ENCODE results near the gene ANK3.
A peak's percentile ranks its signal among the peaks of the same experiment; 100 is the strongest.

Gene ANK3

DNA sequence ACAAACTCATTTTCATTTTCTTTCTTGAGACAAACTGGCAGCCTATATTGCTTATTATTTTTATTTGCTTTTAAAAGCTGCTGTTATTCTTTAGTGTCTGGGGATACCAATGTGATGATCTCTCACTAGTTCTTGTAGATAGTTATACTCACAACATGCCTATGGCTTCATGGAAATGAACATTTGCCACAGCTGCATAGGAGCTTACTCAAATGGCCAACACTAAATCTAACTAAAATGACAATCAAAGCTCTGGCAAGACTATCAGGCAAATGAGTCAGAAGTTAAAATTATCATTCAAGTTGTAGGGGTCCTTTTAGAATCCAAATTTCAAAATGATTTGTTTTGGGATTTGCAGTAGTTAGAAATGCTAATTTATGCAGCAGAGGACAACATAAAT lies 225.9 kb downstream of the ANK3 start:
- no peak for DNase-seq

DNA sequence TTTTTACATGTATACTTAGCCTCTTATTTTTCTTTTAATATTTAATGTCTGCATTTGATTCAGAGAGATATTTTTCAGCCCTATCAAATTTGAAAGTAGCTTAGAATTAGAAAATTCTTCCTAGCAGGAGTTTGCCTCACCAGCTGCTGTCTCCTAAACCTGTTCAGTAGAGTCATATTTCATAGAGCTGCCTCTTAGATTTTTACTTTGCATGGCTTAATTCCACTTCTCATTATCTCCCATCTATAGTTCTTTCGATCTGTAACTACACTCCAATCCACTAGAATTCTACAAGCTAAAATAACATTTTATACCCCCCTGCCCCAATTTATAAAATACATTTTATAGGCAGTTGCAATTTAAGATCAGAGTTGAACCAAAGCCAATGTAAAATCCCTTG lies 227.0 kb downstream of the ANK3 start:
- DNase-seq, result no peak

DNA sequence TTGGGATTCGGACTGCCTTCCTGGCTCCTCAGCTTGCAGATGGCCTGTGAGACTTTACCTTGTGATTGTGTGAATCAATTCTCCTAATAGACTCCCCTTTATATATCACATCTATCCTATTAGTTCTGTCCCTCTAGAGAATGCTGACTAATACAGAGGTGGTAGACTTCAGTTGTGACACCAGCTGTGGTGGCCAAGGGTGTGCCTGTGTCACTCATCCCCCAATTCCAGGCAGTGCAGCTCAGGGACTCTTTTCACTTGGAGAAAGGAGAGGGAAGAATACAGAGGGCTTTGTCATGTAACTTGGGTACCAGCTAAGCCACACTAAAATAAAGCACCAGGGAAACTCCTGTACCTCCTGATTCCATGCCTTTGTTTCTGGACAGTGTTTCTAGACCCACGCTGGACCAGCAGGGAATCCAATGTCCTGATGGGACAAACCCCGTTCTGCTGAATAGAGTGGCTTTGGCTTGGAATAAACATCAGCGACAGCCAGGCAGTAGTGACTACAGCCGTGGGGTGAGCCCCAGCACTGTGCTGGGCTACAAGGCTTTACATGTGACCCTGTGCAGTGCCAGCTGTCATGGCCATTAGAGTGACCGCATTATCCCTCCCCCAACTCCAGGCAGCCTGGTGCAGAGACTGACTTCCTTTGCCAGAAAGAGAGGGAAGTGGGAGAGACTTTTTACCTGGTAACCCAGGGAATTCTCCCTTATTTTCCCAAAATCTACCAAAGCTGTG lies 233.6 kb downstream of the ANK3 start:
- DNase-seq, result no peak

DNA sequence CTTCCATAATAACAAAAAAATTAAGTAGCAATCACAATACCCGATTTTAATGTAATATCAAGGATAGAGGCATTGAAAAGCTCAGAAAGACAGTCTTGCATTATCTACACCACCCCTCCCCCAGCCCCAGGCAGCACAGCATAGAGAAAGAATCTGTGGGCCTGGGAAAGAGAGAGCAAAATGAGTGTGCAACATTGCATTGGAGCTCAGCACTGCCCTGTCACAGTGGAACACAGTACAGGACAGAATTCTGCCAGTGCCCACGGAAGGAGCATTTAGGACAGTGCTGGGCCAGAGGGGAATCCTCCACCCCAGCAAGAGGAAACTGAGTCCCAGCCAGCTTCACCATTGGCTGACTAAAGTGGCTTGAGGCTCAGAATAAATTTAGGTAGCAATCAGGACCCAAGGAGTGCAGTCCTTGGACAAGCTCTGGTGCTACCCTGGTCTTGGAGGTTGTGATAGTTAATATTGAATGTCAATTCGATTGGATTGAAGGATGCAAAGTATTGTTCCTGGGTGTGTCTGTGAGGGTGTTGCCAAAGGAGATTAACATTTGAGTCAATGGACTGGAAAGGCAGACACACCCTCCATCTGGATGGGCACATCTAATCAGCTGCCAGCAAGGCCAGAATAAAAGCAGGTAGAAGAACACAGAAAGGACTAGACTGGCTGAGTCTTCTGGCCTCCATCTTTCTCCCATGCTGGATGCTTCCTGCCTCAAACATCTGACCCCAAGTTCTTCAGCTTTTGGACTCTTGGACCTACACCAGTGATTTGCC lies 234.4 kb downstream of the ANK3 start:
- no peak for DNase-seq

DNA sequence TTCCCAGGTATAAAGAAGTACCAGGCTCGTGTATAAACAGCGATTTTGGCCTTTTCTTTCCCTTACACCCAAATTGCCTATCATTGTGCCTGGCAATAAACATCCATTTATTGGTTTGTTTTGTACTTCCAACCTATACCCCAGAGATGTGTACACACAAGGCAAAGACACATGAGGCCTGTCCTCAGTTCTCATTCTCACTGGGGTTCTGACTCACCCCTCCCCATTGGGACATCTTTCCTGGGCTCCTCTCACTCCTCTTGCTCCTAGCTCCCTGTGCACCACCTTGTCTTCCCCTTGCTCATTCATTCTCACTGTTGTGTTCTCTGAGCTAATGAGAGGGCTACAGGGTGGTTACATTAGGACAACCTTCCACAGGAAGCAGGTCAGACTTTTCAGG lies 240.7 kb downstream of the ANK3 start:
- DNase-seq, result no peak

DNA sequence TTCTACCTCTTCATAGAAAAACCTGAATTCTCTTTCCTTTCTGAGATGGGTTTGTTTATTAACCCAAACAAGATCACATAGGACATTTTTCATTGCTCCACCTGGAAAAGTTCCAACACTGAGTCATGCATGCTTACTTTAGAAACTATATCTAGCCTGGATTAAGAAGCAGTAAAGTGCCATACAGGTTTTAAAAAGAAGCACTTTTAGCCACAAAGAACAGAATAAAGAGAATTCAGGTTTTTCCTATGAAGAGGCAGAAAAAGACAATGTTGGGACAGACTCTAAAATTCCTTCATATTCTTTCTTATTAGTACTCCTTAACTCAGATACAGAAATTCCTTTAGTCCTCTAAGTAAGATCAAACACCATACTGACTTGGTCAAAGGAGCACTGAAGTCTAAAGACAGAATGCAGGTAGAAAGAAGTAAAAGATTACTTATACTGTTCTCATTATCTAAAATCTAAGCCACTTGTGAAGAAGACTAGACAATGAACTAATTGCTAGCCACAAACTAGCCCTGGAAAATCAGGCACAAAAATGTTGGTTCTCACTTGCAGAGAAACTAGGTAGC lies 241.3 kb downstream of the ANK3 start:
- peak; percentile 18 for DNase-seq

DNA sequence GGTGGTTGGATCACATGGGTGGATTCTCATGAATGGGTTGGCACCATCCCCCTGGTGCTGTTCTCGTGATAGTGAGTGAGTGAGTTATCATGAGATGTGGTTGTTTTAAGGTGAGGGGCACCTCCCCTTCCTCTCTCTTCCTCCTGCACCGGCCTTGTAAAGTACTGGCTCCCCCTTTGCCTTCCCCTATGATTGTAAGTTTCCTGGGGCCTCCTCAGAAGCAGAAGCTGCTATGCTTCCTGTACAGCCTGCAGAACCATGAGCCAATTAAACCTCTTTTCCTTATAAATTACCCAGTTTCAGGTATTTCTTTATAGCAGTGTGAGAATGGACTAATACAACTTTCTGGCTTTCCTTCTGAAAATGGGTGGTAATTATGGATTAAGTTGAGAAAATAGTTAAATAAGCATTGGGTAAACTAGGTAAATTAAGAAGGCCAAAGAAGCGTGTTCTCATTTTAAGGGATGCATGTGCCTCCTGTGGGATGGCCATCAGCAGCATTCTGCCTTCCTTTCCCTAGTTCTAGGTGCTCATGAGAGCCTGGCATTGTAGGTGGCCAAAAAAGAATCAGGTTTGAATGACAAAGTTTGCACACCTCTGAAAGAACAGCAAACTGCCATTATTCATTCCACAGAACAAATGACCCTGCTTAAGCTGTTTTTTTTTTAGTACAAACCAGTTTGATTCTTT lies 242.0 kb downstream of the ANK3 start:
- DNase-seq, result no peak

DNA sequence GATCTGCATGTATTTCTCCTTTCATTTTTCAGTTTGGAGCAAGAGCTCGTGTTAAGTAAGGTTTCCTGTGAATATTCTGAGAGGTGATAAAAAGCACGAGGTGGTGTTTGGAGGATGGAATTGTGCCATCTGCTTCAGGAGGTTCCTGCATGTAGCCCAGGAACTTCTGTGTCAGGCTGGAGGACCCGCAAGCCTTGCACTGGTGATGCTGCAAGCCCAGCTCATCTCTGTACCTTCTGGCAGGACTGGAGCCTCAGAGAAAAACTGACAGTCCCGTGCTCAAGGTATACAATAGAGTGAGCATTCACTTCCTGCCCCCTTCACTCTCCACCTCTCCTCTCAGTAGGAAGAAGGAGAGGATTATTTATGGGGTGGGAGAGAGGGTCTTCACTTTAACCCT lies 242.7 kb downstream of the ANK3 start:
- no peak for DNase-seq

DNA sequence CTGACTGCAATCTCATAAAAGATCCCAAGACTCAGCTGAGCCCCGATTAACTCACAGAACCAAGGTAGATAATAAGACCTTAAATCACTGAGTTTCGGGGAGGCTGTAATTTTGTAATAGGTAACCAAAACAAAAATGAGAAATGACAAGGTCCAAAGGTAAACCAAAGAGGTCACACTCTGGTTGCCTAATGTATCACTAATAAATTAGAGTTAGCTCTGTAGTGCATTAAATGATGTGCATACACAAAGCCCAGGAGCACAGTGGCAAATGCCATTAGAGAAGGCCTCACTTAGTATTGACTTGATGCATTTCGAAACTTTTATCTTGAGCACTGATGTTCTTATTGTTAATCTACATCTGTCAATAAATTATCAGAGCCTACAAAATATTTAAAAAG lies 245.6 kb downstream of the ANK3 start:
- no peak for DNase-seq

DNA sequence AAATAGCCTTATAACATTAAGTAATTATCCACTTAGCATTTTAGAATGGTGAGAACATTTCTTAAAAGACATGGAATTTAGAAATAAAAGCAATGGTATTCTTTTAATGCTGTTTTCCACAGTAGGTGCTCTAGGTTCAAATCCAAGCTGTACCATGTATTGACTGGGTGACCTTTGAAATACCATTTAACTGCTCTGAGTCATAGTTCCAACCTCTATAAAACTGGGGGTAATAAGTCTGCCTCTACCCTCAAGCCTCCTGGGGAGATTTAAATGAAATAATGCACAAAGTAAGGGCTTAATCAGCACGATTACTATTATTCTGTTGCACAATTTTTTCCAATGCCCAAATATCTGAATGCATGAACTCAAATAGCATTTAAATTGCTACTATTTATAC lies 246.9 kb downstream of the ANK3 start:
- no peak for DNase-seq

DNA sequence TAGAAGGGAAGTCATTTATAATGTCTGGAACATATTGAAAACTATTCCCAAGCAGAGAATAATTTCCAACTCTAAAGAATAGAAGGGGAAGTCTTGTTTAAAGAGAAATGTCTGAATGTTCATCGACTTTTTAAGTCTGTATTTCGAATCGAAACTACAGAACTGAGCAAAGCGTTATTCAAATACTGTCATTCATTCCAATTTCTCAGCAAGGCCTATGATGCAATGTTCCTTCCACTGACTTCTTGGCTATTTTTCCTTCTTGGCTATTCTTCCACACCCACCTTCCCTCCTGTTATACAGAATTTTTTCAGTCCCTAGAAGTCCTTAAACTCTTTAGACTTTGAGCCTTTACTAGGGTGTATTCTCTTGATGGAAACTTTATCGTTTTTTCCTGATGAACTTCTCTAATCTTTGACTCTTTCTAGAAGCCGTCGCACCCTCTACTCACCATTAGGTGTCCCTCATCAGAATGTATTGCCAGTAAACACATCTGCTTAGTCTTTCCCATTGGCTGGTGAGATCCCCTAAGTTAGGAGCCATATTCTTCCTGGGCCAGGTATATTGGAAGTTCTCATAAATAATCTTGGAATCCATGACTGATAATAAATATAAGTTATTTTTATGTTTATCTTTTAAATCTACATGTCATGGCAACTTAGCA lies 247.6 kb downstream of the ANK3 start:
- no peak for DNase-seq

DNA sequence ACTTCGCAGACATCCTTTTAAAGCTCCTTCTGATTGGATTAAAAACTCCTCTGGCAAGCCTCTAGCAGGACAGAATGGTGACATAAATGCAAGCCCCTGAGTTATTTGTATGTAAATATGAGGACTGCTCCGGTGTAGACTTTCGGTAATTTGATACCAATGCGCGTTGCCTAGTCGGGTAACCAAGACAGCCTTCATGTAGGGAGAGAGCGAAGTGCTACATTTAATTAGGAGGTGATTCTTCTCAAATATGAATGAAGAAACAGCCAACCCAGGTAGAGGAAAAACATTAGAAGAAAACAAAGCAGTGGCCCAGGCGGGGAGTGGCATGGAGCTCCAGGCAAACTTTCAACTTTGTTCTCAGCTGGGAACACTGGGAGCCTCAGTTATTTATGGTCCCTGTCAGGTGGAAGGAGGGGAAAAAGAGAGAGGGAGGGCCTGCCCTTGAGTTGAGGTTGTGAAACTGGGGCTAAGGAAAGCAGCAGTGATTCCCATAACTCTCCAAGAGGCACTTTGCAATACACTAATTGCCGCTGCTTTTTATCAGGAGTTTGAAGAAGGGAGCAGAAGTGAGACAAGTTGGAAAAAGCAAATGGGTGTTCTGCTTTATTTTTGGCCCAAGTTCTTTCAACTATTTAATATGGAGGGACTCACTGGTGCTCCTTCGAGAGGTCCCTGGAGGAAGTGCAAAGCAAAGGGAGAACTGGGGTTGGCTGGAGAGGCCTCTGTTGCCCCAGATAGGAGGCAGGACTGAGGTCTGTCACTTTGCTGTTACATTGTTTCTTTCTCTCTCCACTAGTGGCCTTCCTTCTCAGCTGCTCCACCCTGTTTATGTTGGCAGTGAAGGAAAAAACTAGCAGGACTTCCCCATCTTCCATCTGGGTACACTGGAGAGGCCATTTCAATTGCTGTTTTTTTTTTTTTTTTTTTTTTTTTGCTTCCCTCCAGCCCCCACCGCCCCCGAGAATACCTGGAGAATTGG lies 248.7 kb downstream of the ANK3 start:
- DNase-seq, result no peak

DNA sequence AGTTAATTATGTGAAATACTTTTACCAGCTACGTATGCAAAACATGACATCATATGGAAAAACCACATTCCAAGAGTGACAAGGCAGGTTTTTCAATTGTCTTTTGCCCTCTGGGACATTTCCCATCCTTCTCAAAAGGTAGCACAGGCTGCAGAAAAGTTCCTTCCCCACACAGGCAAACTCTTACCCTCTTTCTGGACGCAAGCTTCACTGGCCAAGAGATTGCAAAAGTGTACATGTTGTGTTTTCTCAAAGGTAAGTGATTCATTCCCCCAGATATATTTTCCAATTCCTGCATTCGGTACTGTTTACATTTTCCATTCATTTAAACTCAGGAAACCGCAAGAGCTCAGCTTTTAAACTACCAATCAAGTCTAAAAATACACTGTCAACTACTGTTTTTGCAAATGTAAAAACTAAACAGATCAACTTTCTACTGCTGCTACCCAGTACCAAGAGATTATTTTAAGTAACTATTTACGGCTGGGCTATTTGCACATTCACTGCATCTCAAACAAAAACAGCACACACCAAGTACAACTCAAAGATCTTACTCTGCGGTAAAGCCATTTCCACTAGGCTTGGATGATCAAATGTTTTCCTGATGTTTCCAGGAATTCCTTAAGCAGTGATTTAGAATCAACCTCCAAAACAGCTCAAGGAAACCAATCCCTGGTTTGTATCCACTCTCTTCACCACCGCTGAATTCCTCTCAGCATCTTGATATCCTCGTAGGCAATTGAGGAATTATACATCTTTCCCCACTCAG lies 249.7 kb downstream of the ANK3 start:
- no peak for DNase-seq

DNA sequence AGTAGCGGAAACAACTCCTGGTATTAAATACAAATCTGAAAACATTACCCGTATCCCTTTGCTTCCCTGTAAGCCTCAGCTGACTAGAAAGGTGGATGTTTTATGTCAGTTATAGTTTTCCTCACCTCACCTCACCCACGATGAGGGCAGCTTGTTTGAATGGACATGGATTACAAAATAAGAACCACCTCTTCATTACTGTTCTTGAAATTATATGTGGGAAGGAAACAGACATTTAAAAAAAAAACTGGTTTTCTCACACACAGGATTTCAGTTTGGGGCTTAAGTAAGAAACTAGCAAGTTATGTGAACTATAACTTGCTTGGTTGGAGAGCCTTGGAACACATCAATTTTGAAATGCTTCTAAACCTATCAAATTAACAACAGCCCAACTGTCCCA lies 250.4 kb downstream of the ANK3 start:
- no peak for DNase-seq

DNA sequence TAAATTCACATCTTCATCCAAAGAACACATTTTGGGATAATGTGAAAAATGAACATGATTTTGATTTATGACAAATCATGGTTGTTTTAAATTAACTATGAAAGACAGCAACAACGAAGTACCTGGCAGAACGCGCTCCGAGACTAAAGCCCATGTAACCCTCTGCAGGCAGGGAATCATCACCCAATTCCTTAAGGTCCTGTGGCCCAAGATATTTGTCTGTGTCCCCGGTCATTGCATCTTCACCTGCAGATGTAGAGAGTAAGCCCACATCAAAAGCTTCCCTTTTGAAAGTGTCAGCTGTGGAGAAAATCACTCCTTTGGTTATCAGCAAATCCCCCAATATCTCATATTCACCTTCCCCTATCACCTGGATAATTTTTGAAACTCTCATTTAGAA lies 250.8 kb downstream of the ANK3 start:
- no peak for DNase-seq

DNA sequence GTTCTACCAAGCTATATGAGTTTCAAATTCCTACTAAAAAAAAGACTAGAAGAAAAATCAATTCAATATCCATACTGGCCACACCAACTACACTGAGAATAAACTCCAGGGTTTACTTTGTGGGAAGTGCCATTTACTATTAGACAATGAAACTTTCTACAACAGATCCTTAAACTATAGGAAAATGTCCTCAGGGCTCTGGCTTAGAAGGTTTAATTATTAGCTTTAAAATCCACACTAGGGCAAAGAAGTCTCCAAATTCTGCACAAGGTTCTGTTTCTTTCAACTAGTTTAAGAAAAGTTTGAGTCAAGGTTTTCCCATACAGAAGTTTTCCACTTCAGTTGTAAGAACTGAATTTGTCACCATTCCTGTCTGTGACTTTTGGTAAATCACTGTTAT lies 251.6 kb downstream of the ANK3 start:
- no peak for DNase-seq

DNA sequence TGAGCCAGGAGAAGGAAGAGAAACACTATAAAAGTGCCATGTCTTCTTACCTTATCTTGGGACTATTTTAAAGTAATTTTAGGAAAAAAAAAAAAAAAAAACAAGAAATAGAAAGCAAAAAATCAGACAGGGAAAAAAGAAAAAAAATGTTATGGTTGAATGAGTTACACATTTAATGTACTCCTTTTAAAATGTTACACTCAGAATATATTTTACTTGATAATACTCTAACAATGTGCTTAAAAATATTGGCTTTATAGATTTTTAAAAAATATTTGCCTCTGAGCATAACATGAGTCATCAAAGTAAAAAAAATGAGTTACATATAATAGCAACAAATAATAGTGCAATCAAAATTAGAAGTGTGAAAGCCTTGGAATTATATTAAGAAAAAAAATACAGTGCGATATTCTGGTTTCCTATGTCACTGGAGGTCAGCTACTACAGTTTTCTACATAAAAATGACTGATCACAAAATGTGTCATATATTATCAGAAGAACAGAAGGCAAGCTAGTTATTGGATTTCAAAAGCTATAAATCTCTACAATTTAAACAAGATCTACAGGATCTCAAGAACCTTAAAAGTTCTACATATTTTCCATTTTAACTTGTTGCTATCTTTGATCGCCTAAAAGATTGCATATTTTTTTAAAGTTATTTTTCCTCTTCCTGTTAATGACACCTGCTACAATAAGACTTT lies 252.2 kb downstream of the ANK3 start:
- DNase-seq, result no peak

DNA sequence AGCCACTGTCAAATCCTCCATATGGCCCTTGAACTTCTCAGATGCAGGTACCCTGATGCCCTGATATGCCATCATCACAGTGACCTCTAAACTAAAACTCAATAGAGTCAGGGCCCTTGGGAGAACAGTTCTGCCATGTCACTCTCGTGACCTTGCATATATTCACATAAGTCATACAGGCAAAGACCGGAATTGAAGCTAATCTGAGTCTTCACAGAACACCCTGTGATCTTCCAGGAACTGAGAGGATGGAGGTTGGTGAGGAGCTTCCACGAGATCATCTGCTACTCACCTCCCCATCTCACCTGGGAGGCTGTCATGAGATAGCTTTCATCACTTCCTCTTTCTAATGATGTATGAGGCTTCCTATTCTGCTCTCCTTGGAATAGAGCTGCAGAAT lies 254.7 kb downstream of the ANK3 start:
- DNase-seq, result no peak

DNA sequence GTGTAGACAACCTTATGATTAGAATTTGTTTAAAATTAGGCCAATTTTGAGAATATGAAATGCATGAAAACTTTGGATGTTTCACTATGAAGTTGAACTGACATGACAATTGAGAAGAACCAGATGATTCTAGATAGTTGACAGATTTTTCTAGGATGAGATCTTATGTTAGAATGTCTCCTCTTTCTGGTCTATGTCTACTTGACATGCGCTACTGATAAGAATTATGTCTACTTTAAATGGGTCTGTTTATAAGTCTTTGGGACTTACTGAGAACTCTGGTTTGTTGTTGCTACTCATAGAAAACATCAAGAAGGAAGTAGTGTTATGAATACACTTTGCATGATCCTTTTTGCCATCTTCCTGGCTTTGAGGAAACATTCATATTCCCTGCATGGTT lies 255.1 kb downstream of the ANK3 start:
- no peak for DNase-seq

DNA sequence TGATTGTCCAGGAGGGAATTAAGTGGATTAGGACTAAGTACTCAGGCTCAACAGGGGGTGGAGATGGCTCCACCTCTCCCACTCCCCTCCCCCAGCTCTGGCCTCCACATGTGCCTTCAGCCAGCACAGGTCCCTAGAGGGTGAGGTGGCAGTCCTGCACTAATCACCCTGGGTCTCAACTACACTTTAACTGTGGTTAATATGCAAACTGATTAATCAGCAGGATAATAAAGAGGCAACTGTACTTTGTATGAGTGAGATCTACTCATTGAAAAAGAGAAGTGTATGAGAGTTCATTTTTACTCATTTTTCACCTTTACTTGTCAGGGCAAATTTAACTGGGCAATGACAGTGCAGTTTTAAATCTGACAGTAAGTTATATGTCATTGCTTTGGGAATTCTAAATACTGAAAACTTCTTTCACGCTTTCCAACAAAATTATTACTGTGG lies 259.5 kb downstream of the ANK3 start:
- DNase-seq, result no peak

Measured in T1000 (cell line).